ENCODE data around the gene CAPG.
A peak's percentile ranks its signal among the peaks of the same experiment; 100 is the strongest.
"Not testable (repeated sequence)": the region's sequence is repeated elsewhere in the genome, so short reads cannot be mapped to it uniquely, and the experiment has no call there.

Gene CAPG

DNA sequence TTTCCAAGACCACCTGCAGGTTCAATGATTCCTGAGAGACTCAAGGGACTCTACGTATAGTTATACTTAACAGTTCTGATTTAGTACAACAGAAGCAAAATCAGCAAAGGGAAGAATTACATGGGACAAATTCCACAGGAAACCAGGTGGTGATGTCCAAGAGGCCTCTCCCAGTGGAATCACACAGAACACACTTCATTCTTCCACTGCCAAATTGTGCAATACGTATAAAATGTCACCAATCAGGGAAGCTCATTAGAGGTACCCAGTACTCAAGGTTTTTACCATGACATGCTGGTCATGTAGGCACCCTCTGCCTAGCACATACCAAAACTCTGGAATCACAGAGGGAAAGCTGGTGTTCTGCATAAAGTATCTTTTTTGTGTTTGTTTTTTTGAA lies 22.4 kb downstream of the CAPG start:
- DNase-seq (ENCODE audit: low read depth in 2 of 2) = no peak
- H3K4me3 ChIP-seq (replicated peaks in 1 of 2; ENCODE audit: low read depth in 2 of 2, low read length in 2 of 2) = no peak overlapping the region
- TF ChIP-seq, protein P1, sequence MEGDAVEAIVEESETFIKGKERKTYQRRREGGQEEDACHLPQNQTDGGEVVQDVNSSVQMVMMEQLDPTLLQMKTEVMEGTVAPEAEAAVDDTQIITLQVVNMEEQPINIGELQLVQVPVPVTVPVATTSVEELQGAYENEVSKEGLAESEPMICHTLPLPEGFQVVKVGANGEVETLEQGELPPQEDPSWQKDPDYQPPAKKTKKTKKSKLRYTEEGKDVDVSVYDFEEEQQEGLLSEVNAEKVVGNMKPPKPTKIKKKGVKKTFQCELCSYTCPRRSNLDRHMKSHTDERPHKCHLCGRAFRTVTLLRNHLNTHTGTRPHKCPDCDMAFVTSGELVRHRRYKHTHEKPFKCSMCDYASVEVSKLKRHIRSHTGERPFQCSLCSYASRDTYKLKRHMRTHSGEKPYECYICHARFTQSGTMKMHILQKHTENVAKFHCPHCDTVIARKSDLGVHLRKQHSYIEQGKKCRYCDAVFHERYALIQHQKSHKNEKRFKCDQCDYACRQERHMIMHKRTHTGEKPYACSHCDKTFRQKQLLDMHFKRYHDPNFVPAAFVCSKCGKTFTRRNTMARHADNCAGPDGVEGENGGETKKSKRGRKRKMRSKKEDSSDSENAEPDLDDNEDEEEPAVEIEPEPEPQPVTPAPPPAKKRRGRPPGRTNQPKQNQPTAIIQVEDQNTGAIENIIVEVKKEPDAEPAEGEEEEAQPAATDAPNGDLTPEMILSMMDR (IDR thresholded peaks at IDR 0.05; ENCODE audit: low read depth, low read length) = no peak

DNA sequence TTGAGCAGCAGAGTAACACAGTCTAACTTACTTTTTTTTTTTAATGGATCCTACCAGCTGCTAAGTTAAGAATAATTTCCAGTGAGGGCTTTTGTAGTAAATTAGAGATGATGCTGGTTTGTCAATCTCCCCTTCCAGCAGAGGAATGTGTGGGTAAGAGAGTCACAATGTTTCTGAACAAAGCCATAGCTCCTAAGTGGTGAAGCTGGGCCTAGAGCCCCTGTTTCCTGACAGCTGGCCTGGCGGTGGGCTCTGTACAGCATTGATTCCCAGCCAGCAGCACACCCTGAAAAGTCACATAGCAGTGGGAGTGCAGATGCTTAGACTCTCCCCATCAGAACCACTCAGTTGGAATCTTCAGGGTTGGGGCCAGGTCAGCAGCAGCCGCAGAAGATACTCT lies 24.4 kb downstream of the CAPG start:
- TF ChIP-seq, protein P1 (IDR thresholded peaks at IDR 0.05; ENCODE audit: low read depth, low read length) = no peak
- no peak for DNase-seq (ENCODE audit: low read depth in 2 of 2)
- no peak overlapping the region for H3K4me3 ChIP-seq (replicated peaks in 1 of 2; ENCODE audit: low read depth in 2 of 2, low read length in 2 of 2)

DNA sequence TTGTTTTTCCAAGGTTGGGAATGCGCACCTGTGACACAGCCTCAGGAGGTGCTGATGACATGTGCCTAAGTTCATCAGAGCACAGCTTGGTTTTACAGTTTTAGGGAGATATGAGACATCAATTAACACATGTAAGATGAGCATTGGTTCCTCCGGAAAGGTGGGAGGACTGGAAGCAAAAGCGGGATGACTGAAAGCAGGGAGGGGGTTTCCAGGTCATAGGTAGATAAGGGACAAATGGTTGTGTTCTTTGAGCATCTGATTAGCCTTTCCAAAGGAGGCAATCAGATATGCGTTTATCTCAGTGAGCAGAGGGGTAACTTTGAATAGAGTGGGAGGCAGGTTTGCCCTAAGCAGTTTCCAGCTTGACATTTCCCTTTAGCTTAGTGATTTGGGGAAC lies 26.3 kb downstream of the CAPG start:
- no peak for DNase-seq (ENCODE audit: low read depth in 2 of 2)
- no peak overlapping the region for H3K4me3 ChIP-seq (replicated peaks in 1 of 2; ENCODE audit: low read depth in 2 of 2, low read length in 2 of 2)
- TF ChIP-seq, protein P1 (IDR thresholded peaks at IDR 0.05; ENCODE audit: low read depth, low read length) = no peak

DNA sequence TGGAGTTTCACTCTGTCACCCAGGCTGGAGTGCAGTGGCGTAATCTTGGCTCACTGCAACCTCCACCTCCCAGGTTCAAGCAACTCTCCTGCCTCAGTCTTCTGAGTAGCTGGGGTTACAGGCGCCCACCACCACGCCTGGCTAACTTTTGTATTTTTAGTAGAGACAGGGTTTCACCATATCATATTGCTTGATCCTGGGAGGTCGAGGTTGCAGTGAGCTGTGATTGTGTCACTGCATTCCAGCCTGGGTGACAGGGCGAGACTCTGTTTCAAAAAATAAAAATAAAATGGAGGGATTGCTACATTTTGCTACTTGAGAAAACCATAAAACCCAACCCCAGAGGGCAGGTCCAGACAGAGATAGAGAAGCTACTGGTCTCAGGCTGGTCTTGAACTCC lies 27.0 kb downstream of the CAPG start:
- DNase-seq (ENCODE audit: low read depth in 2 of 2) = peak in 1 of 2 donors; percentile 42
- not testable (repeated sequence) for H3K4me3 ChIP-seq (replicated peaks in 1 of 2; ENCODE audit: low read depth in 2 of 2, low read length in 2 of 2)

DNA sequence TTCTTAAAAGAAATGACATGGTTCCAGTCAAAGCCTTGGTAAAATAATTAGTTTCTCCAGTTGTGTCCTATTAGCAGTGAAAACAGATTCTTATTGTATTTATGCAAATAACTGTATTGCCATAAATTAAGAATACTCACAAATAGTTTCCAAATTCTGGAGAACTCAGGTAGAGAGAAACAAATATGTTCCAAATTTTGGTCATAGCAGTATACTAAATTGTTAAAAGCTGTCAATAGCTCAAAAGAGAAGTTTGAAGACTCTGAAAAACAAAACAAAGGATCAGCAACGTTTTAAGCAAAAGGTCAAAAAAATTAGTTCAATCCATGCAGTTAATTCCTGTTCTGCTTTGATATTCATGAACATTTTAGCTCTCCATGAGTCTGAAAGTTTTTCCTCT lies 30.1 kb downstream of the CAPG start:
- TF ChIP-seq, protein P1 (IDR thresholded peaks at IDR 0.05; ENCODE audit: low read depth, low read length) = no peak
- DNase-seq (ENCODE audit: low read depth in 2 of 2) = no peak
- no peak overlapping the region for H3K4me3 ChIP-seq (replicated peaks in 1 of 2; ENCODE audit: low read depth in 2 of 2, low read length in 2 of 2)

DNA sequence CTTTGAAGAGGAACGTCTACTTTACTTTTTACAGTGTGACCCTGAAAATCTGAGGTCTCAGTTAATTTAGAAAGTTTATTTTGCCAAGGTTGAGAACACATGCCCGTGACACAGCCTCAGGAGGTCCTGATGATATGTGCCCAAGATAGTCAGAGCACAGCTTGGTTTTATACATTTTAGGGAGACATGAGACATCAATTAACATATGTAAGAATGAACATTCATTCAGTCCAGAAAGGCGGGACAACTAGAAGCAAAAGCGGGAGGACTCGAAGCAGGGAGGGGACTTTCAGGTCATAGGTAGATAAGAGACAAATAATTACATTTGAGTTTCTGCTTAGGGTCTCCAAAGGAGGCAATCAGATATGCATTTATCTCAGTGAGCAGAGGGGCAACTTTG lies 31.9 kb downstream of the CAPG start:
- no peak for DNase-seq (ENCODE audit: low read depth in 2 of 2)
- no peak overlapping the region for H3K4me3 ChIP-seq (replicated peaks in 1 of 2; ENCODE audit: low read depth in 2 of 2, low read length in 2 of 2)
- TF ChIP-seq, protein P1 (IDR thresholded peaks at IDR 0.05; ENCODE audit: low read depth, low read length) = no peak

DNA sequence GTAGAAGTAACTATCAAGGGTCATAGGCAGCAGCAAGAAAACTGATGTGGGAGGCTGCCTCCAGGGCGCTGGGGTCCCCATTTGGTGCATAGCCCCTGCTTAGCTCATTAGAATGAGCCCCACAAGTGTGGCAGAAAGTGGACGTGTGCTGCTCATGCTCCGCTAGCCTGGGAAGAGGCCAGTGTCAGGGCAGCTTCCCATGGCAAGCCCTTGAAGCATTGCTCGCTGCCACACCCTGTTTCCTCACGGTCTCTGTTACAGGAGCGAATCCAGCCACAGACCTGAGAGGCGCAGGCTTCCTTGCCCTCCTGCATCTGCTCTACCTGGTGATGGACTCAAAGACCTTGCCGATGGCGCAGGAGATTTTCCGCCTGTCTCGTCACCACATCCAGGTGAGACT lies 33.1 kb downstream of the CAPG start:
- no peak overlapping the region for H3K4me3 ChIP-seq (replicated peaks in 1 of 2; ENCODE audit: low read depth in 2 of 2, low read length in 2 of 2)
- no peak for DNase-seq (ENCODE audit: low read depth in 2 of 2)
- TF ChIP-seq, protein P1 (IDR thresholded peaks at IDR 0.05; ENCODE audit: low read depth, low read length) = no peak
